NK-92 (cell line): Measurements from ENCODE around the gene METTL1.

Experiments
- DNase-seq: peaks from one replicate; lab custom pipeline; 2025; ENCODE audit not compliant: unreplicated experiment; lab: John Stamatoyannopoulos, UW

METTL1 gene

DNA sequence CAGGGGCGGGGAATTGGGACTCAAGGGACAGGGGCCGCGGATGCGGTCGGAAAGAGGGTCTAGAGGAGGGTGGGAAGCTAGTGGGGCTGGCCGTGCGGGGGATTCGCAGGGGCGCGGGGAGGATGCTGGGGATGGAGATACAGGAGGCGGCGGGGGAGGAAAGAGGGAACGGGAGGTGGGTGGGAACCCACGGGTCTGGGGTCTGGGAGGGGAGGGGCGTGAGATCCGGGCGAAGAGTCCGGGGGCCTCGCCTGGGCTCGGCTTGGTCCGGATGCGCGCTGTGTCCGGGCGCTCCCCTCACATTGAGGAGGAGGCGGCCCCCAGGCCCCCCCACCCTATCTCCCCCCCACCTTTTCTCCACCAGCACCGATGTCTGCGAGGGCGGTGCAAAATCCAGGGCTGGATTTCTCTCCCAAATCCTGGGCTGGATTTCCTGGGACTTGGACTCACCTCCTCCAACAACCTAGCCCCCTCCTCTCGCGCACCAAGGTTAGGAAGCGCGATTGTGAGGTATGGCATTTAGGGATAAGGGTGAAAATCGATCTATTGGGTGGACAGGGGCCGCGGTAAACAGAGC lies 33.2 kb downstream of the METTL1 start, which contains the start of gene AGAP2:
Gene AGAP2, minus strand, starts transcription at position 82 of the 577 bp plus-strand sequence. CDS start 496 bp downstream, outside the sequence.
- no peak for DNase-seq

DNA sequence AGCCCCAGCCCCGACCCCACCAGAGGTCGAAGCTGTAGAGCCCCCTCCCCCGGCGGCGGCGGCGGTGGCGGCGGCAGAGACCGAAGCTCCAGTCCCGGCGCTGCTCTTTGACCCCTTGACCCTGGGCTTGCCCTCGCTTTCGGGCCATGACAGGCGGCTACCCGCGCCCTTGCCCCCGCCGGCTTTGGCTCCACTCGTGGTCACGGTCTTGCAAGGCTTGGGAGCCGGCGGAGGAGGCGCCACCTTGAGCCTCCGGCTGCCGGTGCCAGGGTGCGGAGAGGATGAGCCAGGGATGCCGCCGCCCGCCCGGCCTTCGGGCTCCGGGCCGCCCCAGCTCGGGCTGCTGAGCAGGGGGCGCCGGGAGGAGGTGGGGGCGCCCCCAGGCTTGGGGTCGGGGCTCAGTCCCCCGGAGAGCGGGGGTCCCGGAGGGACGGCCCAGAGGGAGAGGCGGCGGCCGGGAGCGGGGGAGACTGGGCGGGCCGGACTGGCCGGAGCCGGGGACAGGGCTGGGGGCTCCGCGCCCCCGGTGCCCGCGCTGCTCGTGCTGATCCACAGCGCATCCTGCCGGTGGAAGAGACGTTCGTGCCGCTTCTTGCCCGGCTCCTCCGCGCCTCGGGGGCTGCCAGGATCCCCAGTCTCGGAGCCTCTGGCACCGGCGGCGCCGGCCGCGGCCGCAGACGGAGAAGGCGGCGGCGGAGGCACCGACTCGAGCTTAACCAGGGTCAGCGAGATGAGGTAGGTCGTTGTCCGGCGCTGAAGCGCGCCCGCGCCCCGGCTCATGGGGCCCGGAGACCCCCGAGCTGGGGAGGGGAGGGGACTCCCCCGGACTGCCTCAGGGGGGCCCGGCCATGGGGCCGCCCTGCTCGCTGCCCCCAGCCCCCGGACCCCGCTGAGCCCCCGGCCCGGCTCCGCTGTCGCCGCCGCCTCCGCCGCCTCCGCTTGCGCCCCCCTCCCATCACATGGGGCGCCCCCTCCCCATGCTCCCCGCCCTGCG lies 34.1 kb downstream of the METTL1 start:
- no peak for DNase-seq

DNA sequence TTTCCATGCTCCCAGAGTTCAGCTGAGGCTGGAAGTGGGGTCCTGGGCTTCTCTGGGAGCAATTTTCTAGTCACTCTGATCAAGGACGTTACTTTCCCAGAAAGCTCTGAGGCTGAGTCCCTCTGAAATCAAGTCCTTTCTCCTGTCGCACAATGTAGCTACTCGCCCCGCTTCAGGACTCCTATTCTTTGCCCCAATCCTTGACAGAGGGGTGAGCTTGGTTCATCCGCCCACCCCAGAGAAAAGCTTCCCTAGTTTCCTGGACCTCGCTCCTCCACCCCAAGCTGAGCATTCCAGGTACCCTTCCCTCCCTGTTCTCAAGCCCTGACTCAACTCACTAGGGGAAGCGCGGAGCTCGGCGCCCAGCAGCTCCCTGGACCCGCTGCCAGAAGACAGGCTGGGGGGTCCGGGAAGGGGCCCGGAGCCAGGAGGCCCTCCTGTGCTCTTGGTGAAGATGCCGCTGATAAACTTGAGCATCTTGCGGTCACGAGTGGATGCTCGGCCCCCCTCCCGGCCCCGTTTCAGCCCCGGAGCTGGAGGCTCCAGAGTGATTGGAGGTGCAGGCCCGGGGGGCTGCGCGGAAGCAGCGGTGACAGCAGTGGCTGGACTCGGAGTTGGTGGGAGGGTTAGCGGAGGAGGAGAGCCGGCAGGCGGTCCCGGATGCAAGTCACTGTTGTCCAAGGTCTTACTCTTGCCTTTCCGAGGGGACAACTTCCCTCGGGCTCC lies 35.0 kb downstream of the METTL1 start:
- DNase-seq: no peak

DNA sequence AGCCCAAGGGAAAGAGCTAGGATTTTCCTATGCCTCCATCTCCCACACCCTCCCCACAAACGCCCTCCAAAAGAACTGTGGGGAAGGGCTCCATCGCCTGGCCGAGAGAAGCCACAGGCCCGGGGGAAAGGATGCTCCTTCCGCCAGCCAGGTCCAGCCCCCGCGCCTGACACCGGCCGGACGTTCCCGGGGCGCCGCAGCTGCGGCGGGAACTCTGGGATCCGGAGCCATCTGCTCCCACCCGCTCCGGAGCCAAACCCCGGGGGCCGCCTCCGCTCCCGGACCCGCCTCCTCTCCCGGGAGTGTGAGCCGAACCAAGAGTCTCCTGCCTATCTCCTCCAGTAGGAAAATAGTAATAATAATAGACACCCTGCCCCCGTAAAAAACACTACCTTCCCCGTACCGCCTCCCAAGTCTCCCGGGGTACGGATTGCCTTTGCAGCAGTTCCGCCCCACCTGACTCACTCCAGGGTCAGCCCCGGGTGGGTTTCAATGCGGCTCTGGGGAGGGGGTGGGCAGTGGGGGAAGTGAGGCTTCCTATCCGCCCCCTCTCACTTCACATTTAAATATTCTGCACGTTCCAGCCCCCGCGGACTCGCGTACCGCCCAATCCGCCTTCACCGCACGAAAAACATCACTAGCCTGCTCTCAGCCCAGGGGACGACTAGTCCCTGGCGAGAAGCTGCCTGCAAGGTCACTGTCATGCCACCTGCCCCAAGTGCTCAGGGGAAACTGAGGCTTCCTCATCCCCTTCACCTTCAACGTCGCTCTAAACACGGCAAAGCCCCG lies 35.8 kb downstream of the METTL1 start:
- no peak for DNase-seq

DNA sequence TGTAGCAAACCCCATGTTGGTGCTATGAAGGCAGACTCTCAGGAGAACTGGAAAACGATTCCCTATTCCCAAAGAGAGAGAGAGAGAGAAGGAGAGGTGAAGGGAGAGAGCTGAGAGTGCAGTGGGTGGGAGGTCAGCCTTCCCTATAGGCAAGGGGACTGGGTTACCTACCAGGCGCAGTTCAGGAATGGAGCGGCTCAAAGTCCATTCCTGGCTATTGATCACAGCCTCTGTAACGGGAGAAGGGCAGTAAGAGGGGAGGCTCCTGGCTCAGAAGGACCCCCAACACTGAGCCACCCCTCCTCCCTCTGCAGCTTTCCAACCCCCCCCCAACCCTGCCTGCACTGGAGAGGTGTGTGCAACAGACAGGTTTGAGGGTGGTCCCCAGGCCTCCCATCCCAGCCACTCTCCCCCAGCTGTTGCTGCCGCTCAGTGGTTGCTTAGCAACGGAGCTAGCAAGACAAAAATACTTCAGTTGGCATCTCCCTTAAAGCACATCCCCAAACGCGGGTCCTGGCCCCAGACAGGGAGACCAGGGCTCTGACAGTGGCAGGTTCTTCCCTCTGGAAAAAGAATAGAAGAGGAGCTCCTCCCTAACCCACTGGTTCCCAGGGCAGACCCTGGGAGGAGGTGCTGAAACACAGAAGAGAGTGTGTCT lies 36.6 kb downstream of the METTL1 start:
- DNase-seq: no peak

DNA sequence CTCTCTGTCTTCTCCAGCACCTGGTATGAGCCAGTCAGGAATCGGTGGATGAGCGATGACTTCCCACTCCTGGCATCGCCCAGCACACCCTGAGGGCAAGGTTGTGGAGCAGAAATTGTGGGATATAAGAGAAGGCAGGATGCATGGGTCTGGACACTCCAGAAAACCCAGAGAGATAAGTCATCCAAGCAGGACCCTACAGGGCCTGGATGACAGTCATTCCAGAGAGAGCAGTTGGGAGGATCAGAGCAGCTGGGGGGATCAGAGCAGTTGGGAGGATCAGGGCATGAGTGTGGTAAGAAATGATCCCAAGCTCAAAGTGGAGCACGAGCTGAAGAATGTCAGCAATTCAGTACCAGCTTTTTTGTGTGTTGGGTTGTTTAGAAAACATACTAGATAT lies 37.3 kb downstream of the METTL1 start:
- no peak for DNase-seq

DNA sequence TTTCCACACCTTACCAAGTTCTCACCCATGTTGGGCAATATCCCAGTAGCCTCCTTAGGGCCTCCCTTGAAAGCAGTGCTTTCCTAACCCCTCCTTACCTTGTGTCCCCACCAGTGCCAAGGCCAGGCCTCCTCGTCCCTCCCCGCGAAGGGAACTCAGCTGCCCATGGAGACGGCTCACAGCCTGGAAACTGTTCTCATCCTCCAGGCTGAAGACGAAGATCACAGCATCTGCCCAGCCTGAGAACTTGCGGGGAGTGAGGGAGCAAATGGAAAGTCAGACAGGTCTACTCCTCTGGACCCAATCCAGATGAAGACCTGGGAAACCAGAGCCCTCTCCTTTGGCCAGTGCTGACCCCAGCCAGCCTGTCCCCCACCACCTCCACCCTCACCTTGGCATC lies 38.0 kb downstream of the METTL1 start:
- no peak for DNase-seq

DNA sequence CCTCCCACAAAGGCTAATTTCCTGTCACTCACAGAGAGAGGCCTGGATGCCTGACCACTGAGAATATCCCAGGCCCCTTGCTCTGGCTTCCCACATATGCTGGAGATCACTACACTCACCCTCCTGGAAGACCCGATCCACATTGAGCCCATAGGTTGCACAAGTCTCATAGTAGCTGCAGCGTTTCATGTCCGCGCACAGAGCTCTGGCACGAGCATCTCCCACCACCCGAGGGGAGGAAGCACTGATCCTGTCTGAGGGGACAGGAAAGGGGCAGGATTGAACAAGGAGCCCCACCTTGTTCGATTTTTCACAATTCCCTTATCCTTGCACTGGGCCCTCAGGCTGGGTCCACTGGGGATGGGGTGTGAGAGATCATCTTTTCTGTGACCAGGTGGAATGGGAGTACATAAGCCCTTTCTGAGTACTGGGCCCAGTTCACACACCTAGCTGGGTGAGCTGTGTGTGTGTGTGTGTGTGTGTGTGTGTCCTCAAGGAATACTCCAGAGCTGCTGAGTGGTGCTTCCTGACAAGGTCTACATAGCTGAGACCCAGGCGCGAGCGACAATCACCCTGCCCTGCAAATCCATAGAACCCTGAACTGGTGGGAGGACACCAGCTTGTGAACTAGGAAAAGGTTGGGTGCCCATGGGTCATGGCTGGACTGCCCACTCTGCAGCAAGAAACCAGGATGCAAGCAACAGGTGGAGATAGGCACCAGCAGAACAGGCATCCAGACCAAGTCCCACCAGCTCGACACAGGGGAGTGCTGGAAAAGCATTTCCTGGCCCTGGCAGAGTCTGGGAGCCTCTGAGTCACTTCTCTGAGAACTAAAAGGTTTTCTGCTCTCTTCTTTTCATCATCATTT lies 38.9 kb downstream of the METTL1 start:
- DNase-seq: no peak

DNA sequence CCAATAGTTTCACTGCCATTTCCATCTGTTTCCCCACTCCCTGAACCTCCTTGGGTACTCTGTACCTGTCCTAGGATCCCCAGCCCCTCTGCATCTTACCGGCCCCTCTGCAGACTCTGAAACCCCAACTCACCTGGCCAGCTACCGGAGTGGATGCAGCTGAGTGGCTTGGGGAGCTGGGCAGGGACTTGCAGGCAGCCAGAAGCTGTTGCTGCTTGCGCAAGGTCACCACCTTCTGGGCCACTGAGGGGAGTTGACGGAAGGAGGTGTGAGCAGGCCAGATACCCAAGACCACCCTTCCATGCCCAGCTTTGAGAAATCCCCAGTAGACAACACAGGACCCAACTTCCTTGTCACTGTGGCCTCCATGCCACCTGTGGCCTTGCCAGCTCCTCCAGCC lies 39.6 kb downstream of the METTL1 start:
- no peak for DNase-seq

DNA sequence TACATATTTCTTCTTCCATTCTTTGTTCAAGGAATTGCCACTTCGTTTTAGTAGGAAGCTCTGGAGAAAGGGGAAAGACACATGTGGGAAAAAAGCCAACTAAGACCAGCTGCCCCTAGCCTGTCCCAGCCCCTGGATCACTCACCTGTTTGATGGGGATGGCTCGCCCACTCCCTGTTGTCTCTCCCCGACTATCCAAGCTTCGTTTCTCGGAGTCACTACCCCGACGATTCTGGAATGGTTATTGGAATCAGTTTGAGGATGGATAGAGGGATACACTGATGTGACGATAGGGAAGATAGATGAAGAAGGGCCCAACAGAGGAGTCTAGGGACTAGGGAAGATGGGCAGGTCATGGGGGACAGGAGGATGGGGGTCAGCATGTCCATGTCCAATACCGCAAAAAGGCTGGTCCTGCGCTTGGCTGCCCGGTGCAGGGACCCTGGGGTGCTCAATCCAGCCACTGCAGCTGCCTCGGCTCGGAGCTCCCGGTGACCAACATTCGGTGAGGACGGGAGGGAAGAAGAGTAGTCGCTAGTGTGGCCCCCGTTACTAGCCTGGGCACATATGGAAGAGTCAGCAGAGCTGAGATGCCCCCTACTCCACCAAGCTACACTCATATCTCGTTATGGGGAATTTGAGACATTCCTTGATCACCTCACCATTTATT lies 40.4 kb downstream of the METTL1 start:
- DNase-seq: no peak

DNA sequence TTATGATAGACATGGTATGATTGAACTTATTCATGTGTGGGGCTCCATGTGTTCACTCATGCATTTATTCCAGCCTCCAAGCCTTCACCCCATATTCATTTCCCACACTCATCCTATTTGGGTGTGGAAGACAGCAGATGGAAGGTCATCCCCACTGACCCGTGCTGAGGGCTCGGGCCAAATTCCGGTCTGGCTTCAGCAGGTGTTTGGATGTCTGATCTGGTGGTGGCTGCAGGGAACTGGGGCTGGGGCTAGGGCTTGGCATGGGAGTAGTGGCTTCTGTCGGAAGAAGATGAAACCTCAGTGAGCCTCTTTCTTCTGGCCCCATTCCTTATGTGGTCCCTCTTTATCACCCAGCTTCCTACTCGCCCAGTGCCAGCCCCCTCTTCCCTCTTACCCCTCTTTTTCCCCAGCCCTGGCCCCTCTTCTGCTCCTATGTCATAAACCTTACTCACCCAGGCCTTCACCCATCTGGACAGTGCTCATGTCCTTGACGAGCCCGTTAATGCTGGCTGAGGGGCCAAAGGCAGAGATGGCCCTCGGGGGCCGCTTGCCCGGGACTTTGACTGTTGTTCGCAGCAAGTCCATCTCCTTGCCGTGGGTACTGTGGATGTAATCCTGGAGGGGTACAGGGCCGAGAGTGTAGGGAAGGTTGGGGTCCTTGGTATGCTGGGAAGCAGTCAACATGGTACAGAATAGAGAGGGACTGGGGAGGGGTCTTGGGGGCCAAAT lies 41.4 kb downstream of the METTL1 start:
- DNase-seq: no peak

DNA sequence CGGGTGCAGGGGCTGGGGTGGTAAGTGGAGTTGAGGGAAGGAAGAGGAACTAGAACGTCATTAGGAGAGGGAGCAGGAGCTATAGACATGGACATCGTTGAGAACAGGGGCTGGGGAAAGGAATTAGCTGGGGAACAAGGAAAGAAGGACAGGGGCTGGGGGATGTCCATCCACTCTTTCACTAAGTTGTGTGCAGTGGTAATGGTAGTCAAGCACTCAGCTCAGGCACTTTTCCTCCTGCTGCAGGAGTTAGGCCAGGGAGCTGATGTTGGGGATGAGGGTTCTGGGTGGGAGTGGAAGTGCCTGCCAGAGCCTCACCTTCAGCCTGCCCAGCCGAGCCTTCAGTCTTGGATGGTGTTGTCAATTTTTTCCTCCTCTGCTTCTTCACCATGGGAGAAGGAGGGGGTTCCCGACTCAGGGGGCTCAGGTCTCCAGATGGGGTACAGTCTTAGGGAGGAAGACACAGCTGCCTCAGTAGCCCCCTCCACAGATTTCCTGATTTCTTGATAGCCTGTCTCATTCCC lies 42.5 kb downstream of the METTL1 start:
- DNase-seq: no peak

DNA sequence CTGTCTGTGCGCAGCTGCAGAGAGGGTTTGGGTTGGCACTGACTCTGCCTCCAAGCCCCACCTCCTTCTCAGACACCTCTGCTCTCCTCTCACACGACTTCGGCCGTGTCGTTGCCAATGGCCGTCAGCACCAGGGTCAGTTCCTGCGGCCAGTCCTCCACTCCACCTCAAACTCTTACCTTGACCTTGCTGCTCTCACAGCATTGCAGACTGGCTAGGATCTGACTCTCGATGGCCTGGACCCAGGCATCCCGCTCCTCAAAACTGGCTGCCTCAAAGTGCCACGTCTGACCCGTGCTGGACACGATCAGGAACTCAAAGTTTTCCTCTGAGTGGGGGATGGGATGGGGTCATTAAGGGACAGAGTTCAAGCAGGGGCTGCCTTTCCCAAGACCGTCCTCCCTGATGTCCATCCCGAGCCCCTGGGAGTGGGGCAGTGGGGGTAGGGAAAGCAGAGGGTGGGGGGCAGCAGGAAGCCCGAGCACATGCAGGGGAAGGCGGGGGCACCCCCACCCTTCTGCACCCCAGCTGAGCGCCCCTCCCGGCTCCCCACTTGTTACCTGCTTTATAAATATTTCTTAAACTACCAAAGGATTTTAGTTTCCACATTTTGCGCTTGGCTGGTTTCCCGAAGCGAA lies 44.0 kb downstream of the METTL1 start:
- no peak for DNase-seq

DNA sequence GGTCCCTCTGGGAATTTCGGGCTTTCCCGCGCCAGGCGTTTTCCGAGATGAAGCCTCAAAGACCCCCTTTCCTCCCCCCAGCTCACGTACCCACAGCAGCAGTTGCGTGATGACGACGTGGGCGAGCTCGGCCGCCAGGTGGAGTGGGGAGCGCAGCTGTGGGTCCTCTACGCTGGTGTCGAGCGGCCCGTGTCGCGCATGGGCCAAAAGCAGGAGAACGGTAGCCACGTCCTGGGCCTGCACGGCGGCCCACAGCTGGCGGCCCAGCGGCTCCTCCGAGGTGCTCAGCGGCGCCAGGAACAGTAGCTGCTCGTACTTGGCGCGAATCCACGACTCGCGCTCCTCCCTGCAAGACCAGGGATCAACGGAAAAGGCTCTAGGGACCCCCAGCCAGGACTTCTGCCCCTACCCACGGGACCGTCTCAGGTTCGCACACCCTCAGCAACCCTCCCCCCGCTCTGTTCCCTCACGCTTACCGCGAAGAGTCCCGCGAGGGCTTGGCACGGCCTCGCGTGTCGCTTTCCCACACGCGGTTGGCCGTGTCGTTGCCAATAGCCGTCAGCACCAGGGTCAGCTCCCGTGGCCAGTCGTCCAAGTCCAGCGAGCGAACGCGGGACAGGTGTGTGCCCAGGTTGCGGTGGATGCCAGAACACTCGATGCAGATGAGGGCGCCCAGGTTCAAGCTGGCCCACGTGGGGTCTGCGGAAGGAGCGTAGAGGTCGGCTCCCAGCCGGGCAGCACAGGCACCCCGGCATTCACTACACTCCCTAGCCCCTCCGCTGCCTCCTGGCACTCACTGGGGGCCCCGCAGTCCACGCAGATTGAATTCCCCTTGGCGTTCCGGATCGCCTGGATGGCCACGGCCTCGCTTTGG lies 44.8 kb downstream of the METTL1 start:
- DNase-seq: no peak

DNA sequence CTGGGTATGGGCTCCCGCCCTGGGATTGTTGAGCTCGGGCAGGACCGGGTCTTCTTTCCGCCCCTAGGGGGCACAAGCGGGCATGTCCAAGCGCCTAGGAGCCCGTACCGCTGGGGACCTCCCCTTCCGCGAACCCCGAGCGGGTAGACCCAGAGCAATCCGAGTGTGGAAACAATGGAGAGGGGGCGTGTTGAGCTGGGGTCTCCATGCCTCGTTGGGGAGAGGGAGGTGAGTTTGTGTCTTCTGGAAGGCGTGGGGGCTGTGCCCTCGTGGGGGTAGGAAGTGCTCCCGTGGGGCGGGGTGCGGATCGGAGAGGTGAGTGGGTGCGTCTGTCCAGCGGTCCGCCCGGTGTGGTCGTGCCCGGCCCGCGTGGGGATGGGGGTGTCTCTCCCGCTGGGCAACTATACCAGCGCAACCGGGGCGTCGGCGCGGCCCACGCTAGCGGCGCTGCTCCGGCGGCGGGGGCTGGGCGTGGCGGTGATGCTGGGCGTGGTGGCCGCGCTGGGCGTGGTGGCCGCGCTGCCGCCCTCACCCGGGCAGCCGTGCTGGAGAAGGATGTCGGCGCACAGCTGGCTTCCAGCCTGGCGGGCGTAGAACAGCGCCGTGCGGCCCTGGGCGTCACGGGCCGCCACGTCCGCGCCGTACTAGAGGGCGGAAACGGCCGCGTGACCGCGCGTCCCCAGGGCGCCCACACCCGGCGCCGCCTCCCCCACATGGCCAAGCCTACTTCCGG lies 45.6 kb downstream of the METTL1 start:
- DNase-seq: no peak

DNA sequence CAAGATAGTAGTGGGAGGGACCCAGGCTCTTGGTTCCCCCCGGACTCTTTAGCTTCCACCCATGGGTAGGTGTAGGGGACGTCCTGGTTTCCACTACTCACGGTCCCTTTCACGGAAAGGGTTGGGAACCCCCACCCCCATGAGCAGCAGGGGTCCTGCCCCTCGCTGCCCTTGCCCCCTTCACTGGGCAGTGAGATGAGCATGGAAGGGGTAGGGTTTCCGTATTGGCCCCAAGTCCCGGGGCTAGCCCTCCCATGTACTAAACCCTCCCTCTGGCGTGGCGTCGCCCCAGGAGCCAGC lies 46.1 kb downstream of the METTL1 start:
- DNase-seq: no peak
